MM.1S (cell line): ENCODE measurements around the gene TUBB4B.

ENCODE experiments used
- EZH2 ChIP-seq: fragments of 300-600 bp; sonication (generic); optimal IDR thresholded peaks from 2 replicates; pipeline ENCODE3; 2017; ENCODE audit warnings: low read depth, mild to moderate bottlenecking, antibody characterized with exemption, low read length, mixed read lengths
- EZH2phosphoT487 ChIP-seq: fragments of 300-600 bp; sonication (generic); IDR thresholded peaks from 2 replicates; pipeline ENCODE4 v1.6.1; 2018; ENCODE audit warnings: antibody characterized with exemption, low read length
- TF ChIP-seq, protein P1 (sequence below): fragments of 300-600 bp; sonication (generic); IDR thresholded peaks from 2 replicates; pipeline ENCODE4 v1.5.1; 2016; ENCODE audit warnings: antibody characterized with exemption, low read length, mixed read lengths

DNA sequence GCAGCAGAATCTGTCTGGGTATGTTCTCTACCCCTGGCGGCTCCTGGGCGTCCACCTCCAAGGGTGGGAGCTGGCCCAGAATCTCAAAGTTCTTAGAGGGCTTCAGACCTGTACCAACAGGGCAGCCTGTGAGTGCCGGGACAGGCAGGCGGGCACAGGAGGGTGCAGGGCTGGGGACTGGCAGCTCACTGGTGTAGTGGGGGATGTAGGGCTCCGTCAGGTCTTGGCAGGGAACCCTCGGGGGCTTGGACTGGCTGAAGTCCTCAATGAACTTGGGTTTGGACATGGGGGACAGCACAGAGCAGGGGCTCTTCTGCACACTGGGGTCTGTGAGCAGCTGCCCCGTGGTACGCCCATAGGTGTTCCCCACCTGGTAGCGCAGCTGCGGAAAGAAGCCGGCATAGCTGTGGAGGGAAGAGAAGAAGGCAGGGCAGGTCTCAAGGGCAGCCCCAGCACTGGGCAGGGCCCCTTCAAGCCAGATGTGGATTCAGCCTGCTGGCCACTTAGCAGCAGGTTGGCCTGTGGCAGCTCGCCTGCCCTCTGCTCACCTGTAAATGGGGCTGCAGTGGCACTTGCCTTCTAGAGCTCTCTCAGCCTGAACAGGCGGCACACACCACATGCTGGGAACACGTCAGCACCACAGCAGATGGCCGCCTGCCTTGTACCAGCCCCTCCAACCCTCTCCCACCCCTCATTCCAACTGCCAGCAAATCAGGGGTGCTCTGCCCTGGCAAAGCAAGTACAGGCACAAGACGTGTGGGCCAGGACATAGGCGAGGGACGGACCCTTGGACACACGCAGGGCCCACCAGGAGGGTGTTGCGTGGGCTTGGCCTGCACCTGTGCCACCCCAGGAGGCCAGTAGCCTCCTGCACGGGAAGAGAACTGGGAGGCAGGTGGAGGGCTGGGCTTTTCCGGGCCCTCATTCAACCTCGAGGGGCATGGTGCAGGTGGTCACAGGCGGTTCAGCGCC, 4.6 kb downstream of the TUBB4B start:
- TF ChIP-seq, protein P1, sequence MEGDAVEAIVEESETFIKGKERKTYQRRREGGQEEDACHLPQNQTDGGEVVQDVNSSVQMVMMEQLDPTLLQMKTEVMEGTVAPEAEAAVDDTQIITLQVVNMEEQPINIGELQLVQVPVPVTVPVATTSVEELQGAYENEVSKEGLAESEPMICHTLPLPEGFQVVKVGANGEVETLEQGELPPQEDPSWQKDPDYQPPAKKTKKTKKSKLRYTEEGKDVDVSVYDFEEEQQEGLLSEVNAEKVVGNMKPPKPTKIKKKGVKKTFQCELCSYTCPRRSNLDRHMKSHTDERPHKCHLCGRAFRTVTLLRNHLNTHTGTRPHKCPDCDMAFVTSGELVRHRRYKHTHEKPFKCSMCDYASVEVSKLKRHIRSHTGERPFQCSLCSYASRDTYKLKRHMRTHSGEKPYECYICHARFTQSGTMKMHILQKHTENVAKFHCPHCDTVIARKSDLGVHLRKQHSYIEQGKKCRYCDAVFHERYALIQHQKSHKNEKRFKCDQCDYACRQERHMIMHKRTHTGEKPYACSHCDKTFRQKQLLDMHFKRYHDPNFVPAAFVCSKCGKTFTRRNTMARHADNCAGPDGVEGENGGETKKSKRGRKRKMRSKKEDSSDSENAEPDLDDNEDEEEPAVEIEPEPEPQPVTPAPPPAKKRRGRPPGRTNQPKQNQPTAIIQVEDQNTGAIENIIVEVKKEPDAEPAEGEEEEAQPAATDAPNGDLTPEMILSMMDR: no peak
- no peak for TF ChIP-seq EZH2phosphoT487
- no peak for TF ChIP-seq EZH2
